Skeletal muscle satellite cell (primary cell): ENCODE data around the gene SLC15A1.

Experiments used
- H3K27me3 ChIP-seq: 2 replicates; pipeline ENCODE4 v1.7.0; 2013; ENCODE audit warnings: low read length; ENCODE audit not compliant: control insufficient read depth, insufficient read depth
- H3K36me3 ChIP-seq: 2 replicates; pipeline ENCODE4 v1.7.0; 2013; ENCODE audit warnings: mild to moderate bottlenecking, control low read depth, low read length; ENCODE audit not compliant: insufficient read depth
- H3K4me1 ChIP-seq: 2 replicates; pipeline ENCODE4 v1.7.0; 2013; ENCODE audit warnings: low read length; ENCODE audit not compliant: control insufficient read depth, insufficient read depth
- H3K4me2 ChIP-seq: 2 replicates; pipeline ENCODE4 v1.7.0; 2013; ENCODE audit warnings: mild to moderate bottlenecking, low read length
- H3K4me3 ChIP-seq: 2 replicates; pipeline ENCODE4 v1.7.0; 2013; ENCODE audit warnings: low read length
- H3K9ac ChIP-seq: 2 replicates; pipeline ENCODE4 v1.7.0; 2013; ENCODE audit warnings: mild to moderate bottlenecking, low read depth, low read length, moderate library complexity
- H3K9me3 ChIP-seq: replicated peaks from 2 replicates; pipeline ENCODE4 v1.7.0; 2013; ENCODE audit warnings: mild to moderate bottlenecking, control low read depth, low read length

SLC15A1 gene

DNA sequence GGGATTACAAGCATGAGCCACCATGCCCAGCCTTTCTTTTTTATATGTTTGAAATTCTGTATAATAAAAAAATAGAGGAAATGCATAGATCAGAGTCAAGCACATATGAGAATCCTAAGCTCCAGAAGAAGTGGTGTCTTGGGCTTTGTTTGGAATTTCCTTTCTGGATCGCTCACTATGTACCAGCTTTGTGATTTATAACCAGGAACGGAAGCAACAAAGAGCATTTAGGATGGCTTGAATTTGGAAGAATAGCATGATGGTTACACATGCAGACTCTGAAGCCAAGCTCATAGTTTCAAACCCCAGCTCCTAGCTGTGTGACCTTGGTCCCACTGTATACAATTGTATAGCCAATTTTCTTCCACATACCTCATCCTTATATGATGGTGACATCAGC, 28.0 kb upstream of the SLC15A1 start:
- Histone ChIP-seq H3K4me3 (no peak overlapping the region), H3K27me3 (peaks cover 13% of the 10 kb centered on the region), H3K4me2 (no peak overlapping the region), H3K9ac (no peak overlapping the region), H3K4me1 (peaks cover 13% of the 10 kb centered on the region), H3K36me3 (no peaks in the 10 kb centered on the region), H3K9me3 (no peaks in the 10 kb centered on the region)

DNA sequence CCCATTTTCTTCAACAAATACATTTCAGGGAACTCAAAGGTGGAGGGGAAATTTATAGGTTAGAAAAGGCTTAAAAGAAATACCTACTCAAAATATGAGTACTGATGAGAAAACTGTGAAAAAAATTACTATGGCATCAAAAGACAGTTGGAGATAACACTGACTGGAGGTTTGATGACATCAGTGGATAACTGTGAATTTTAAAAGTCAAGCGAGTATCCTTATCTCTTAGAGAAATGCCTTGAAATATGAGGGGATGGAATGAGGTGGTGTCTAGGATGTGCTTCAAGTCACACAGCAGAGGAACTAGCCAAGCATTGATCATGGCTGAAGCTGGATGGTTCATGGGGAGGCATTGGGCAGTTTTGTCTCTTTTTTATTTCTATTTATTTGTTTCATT, 27.2 kb upstream of the SLC15A1 start:
- Histone ChIP-seq H3K9me3 (no peaks in the 10 kb centered on the region), H3K4me1 (peaks cover 13% of the 10 kb centered on the region), H3K4me2 (no peak overlapping the region), H3K9ac (no peak overlapping the region), H3K36me3 (no peaks in the 10 kb centered on the region), H3K4me3 (no peak overlapping the region), H3K27me3 (peaks cover 6% of the 10 kb centered on the region)

DNA sequence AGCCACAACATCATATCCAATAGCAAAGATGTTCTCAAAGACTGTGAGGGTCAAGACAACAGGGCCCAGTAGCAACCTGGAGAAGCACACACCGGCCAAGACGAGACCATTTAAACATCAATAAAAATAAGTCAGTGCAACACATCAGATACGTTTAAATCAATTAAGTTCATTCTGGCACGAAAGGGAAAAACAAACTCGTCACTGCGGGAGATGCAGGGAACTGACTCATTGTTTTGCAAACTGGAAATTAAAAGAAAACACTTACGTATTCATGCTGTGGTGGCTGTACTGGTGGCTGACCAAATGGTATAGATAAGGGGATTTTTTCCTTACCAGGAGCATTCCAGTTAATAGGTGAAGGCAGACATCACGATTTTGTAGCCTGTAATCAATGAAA, 26.3 kb upstream of the SLC15A1 start:
- Histone ChIP-seq H3K4me2 (no peak overlapping the region), H3K9me3 (no peaks in the 10 kb centered on the region), H3K4me1 (peaks cover 13% of the 10 kb centered on the region), H3K27me3 (peaks cover 2% of the 10 kb centered on the region), H3K9ac (no peak overlapping the region), H3K36me3 (no peaks in the 10 kb centered on the region), H3K4me3 (no peak overlapping the region)

DNA sequence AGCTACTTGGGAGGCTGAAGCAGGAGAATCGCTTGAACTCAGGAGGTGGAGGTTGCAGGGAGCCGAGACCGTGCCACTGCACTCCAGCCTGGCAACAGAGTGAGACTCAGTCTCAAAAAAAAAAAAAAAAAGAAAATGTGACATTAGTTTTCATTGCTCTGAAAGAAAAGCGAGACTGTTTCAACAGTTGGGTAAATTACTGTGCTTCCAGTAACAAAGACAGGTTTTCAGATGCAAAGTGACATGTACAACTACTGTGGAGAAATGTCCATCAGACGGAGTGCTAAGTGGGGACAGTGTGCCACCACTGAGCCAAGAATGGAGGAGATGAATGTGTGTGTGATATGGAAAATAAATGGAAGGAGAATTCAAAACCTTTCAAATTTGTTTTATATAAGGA, 24.2 kb upstream of the SLC15A1 start:
- Histone ChIP-seq H3K4me3 (no peak overlapping the region), H3K9me3 (no peaks in the 10 kb centered on the region), H3K4me2 (no peak overlapping the region), H3K36me3 (no peaks in the 10 kb centered on the region), H3K4me1 (peaks cover 13% of the 10 kb centered on the region), H3K27me3 (no peaks in the 10 kb centered on the region), H3K9ac (no peak overlapping the region)

DNA sequence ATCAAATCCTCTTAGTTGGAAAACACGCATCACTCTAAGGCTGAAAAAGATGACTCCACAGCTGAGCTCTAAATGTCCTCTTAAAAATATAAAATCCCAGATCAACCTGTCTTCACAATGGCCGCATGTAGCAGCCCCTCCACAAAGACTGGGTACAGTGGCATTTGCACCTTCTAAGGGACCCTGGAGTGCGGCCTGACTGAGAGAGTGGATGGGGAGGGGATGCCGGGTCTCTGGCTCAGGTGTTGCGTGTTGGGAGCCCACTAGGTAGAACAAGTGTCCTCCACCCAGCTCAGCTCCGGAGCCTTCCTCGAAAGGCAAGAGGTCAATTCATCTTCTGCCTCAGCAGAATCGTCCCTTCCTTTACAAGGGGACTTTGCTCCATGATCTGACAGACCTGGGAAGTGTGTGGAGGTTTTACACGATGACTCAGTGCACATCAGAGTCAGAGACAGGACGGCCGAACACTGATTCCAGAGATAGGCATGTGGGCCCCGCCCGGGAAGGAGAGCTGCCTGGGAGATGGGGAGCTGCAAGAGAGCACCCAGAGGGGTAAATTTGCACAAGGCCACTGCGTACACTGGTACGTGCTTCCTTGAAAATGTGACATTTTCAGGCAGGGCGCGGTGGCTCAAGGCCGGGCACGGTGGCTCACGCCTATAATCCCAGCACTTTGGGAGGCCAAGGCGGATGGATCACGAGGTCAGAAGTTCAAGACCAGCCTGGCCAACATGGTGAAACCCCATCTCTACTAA, 23.5 kb upstream of the SLC15A1 start:
- Histone ChIP-seq H3K9ac (no peak overlapping the region), H3K9me3 (no peaks in the 10 kb centered on the region), H3K4me2 (no peak overlapping the region), H3K4me3 (no peak overlapping the region), H3K4me1 (peaks cover 13% of the 10 kb centered on the region), H3K36me3 (no peaks in the 10 kb centered on the region), H3K27me3 (no peaks in the 10 kb centered on the region)

DNA sequence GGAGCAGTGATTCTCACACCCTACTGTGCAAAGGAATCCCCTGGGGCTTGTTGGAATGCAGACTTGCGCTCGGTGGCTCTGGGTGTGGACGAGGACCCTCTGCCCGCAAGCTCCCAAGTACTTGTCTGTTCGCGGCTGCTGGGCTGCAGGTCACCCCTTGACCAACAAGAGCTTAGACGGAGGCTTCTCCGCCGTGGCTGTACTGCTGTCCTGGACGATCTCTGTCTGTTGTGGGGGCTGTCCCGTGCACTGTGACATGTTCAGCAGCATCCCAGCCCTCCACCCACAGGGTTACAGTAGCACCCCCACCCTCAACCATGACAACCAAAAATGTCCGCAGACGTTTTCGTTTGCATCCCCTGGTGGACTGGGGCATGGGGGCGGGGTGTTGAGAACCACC, 22.9 kb upstream of the SLC15A1 start:
- Histone ChIP-seq H3K27me3 (no peaks in the 10 kb centered on the region), H3K4me2 (no peak overlapping the region), H3K4me3 (no peak overlapping the region), H3K36me3 (no peaks in the 10 kb centered on the region), H3K9ac (no peak overlapping the region), H3K9me3 (no peaks in the 10 kb centered on the region), H3K4me1 (peaks cover 13% of the 10 kb centered on the region)

DNA sequence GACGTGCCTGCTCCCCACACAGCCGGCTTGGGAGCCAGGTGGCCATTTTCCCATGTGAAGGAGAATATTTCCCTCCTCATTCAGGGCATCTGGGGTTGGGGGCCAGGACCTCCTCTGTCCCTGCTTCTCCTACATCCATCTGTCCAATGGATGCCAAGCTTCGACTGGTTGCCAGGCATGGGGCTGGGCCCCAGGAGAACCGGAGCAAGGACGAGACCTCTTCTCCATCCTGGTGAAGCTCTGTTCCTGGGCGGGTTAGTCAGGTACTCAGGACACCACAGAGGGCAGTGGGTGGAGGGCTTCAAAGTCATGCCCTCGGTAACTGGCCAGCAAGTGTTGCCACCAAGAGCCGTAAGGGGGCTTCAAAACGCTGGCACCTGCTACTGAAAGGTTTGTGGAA, 22.3 kb upstream of the SLC15A1 start:
- H3K4me2 ChIP-seq, result no peak overlapping the region
- H3K9ac ChIP-seq, result no peak overlapping the region

DNA sequence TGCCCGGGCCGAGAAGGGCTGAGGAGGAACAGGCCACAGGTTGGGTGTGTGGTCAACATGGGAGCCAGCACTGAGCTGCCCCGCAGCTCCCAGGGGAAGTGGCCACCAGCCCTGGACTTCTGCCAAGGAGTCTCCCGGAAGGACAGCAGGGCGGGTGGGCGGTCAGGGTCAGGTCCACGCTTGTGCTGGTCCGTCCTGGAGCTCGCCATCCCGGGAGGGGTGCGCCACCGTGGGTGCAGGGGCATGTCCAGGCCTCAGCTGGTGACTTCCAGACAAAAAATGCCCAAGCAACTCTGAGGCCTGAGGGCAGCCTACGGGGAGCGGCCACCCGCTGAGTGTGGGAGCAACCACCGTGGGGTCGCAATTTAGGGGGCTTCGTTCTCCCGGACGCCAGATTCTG, 21.4 kb upstream of the SLC15A1 start:
- no peak overlapping the region for H3K4me2 ChIP-seq
- H3K9ac ChIP-seq, result no peak overlapping the region
- peaks cover 4% of the 10 kb centered on the region for H3K27me3 ChIP-seq
- no peaks in the 10 kb centered on the region for H3K9me3 ChIP-seq
- no peaks in the 10 kb centered on the region for H3K36me3 ChIP-seq
- peaks cover 11% of the 10 kb centered on the region for H3K4me1 ChIP-seq
- H3K4me3 ChIP-seq, result no peak overlapping the region

More for the DNA sequence above, 22.3 kb upstream of the SLC15A1 start:
- Histone ChIP-seq H3K4me1 (peaks cover 13% of the 10 kb centered on the region), H3K27me3 (no peaks in the 10 kb centered on the region), H3K36me3 (no peaks in the 10 kb centered on the region), H3K9me3 (no peaks in the 10 kb centered on the region), H3K4me3 (no peak overlapping the region)

DNA sequence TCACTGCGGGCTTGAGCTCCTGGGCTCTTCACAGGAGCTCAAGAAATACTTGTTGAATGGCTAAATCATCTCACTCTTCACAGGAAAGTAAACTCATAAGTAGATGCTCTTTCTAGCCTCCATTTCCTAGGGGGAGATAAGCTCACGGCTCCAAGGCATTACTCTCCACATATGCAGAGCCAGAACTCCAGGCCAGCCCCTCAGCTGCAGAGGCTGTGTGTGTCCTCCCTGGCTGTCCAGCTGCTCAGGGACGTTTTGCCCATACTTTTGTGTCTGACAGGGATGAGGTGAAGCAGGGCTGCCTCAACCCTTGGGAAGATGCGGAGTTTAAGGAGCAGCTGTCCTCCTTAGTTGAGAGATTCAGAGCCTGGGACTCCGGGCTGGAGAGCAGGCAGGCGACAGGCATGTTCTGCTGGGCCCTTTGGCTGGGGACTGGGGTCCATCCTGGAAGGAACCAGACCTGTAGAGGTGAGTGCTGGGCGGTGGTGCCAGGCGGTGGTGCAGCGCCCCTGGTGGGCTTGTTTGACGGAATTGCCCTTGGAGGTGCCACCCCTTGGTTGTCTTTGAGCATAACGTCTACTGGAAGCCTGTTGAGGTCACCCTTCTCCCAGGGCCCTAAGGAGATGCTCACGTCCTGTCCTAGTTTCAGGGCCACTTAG, 20.5 kb upstream of the SLC15A1 start:
- no peaks in the 10 kb centered on the region for H3K9me3 ChIP-seq
- no peaks in the 10 kb centered on the region for H3K36me3 ChIP-seq
- H3K27me3 ChIP-seq, result peaks cover 14% of the 10 kb centered on the region
- H3K9ac ChIP-seq, result no peak overlapping the region
- no peak overlapping the region for H3K4me3 ChIP-seq
- H3K4me1 ChIP-seq, result peaks cover 6% of the 10 kb centered on the region
- H3K4me2 ChIP-seq, result no peak overlapping the region

DNA sequence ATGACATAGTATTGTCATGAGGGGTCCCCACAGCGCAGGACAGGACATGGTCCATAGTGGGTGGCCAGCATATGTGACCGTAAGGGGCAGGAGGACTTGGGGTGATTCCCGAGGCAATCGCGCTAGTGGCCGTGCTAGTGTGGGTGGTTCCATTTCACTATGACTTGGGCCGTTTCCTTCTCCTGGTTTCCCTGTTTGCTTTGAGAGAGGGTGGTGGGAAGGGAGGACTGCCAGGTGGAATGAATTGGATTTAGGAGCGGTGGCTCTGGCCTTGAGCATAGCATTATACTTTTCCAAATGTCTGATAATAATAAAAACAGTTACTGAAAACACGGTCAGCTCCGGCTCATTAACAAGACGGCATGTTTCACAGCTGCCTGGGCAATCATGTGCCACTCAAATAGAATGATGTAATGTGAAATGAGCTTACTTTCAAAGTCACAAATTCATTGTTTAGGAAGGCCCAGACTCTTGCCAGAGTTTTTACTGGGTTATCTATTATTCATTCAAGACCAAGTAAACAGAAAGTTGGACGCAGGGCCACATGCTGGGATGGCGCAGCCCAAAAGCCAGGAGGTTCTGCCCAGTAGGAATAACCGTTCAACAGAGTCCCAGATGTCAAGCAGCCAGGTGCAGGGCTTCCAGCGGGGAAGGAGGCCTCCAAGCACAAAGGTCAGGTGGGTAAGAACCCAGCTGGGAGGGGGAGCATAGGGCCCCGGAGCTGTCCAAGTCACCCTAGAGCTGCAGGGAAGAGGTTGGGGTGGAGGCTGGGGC, 19.6 kb upstream of the SLC15A1 start:
- Histone ChIP-seq H3K9me3 (no peaks in the 10 kb centered on the region), H3K9ac (no peak overlapping the region), H3K4me2 (no peak overlapping the region), H3K4me1 (peaks cover 6% of the 10 kb centered on the region), H3K4me3 (no peak overlapping the region), H3K36me3 (no peaks in the 10 kb centered on the region), H3K27me3 (peaks cover 22% of the 10 kb centered on the region)

DNA sequence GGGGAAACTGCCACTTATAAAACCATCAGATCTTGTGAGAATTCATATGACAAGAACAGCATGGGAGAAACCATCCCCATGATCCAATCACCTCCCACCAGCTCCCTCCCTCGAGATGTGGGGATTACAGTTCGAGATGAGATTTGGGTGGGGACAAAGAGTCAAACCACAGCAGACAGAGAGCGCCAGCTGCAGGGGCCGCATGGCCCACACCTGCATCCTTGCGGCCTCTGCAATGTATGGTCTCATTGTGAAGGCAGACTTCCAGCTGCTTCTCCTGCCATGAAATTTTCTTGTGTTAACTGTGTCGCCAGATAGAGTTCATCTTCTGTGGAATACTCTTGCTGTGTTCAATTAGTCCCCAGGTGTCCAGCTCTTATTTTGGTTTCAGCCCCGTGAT, 17.3 kb upstream of the SLC15A1 start:
- no peak overlapping the region for H3K4me2 ChIP-seq
- no peaks in the 10 kb centered on the region for H3K36me3 ChIP-seq
- H3K4me3 ChIP-seq, result no peak overlapping the region
- H3K4me1 ChIP-seq, result no peaks in the 10 kb centered on the region
- peaks cover 28% of the 10 kb centered on the region for H3K27me3 ChIP-seq
- no peak overlapping the region for H3K9ac ChIP-seq
- H3K9me3 ChIP-seq, result no peaks in the 10 kb centered on the region
